Stimulated activated effector memory CD8-positive, alpha-beta T cell treated with anti-CD3 and anti-CD28 coated beads, Interleukin-12 subunit alpha, Interleukin-12 subunit beta, amount 100 ng/mL, for 72 hours (primary cell): Measurements from ENCODE around the gene TRIM28.

Experiments used
- ATAC-seq: fragments of 150-1000 bp; cut with Tn5 transposase; 2 replicates; pipeline ENCODE4 v1.10.0; 2021
- DNase-seq, 2 donors: peaks; one replicate each; pipeline ENCODE4 v3.0.0; 2021 to 2022; ENCODE audit warnings: low spot score in 2 of 2
- H3K27ac Mint-ChIP-seq: one replicate; pipeline ENCODE4 v1.8.0; 2022; ENCODE audit warnings: mild to moderate bottlenecking, mixed read lengths
- H3K36me3 Mint-ChIP-seq: one replicate; pipeline ENCODE4 v1.8.0; 2022; ENCODE audit warnings: mild to moderate bottlenecking, mixed read lengths
- H3K4me1 Mint-ChIP-seq: one replicate; pipeline ENCODE4 v1.8.0; 2022; ENCODE audit warnings: mixed read lengths
- H3K4me3 Mint-ChIP-seq: one replicate; pipeline ENCODE4 v1.8.0; 2022; ENCODE audit warnings: mild to moderate bottlenecking, mixed read lengths
- H3K9me3 Mint-ChIP-seq: one replicate; pipeline ENCODE4 v1.8.0; 2022; ENCODE audit warnings: mixed read lengths

TRIM28 gene

GRCh38 chr19:58515259-58515658, 28.6 kb upstream of the TRIM28 start:
- Mint-ChIP-seq H3K4me3 (peak overlapping the region; percentile 82), H3K27ac (peak overlapping the region; percentile 54), H3K36me3 (peaks cover 64% of the 10 kb centered on the region), H3K9me3 (no peaks in the 10 kb centered on the region), H3K4me1 (peaks cover 65% of the 10 kb centered on the region)
- no peak for DNase-seq
- ATAC-seq: no peak

GRCh38 chr19:58516246-58516836, 27.5 kb upstream of the TRIM28 start:
- ATAC-seq: no peak
- Mint-ChIP-seq H3K4me1 (peaks cover 69% of the 10 kb centered on the region), H3K9me3 (no peaks in the 10 kb centered on the region), H3K27ac (peak overlapping the region; percentile 54), H3K36me3 (peaks cover 64% of the 10 kb centered on the region), H3K4me3 (peak overlapping the region; percentile 82)
- no peak for DNase-seq

GRCh38 chr19:58516964-58517833, 26.7 kb upstream of the TRIM28 start:
- DNase-seq (no peak), ATAC-seq (no peak)
- H3K36me3 Mint-ChIP-seq: peaks cover 60% of the 10 kb centered on the region
- peak overlapping the region; percentile 98 for H3K4me3 Mint-ChIP-seq
- peaks cover 69% of the 10 kb centered on the region for H3K4me1 Mint-ChIP-seq
- H3K9me3 Mint-ChIP-seq: no peaks in the 10 kb centered on the region
- peak overlapping the region; percentile 99 for H3K27ac Mint-ChIP-seq

DNA sequence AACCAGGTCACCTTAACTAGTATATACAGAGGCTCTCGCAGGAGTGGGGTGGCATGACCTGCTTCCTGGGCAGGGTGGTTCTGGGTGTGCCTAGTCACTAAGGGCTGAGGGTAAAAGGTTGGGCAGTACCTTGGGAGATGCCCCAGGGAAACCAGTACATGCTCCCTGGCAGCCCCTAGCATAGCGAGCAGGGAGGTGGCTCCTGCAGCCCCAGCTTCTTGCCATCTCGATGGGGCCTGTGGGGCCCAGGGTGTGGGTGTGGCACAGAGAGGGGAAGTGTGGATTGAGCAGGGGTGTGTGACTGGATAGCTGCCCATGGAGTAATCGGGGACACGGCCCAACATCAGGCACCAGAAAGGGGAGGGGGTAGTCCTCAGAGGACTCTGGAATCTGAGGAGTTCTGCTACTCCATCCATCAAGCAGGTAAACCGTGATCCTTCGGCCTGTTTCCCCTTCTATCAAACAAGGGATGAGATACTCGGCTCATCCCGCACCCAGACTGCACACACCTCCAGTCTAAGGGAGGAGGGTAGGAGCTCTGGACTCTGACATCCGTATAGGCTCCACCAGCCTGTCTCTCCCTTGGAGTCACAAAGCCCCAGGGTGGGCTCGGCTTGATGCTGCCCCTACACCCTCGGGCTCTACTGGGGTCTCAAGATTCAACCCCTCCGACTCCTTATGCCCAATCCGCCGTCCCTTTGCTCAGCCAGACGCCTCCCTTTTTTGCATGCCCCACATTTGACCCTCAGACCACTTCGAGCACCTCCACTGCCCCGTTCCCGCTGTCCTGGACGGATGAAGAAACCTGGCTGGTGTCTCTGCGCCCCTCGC, 25.4 kb upstream of the TRIM28 start:
- Mint-ChIP-seq H3K9me3 (no peaks in the 10 kb centered on the region), H3K27ac (peak overlapping the region; percentile 99), H3K4me1 (peaks cover 61% of the 10 kb centered on the region), H3K36me3 (peaks cover 52% of the 10 kb centered on the region), H3K4me3 (peak overlapping the region; percentile 98)
- no peak for DNase-seq
- no peak for ATAC-seq

- peaks cover 46% of the 10 kb centered on the region for H3K36me3 Mint-ChIP-seq
- peak overlapping the region; percentile 99 for H3K27ac Mint-ChIP-seq
- no peak for DNase-seq
- H3K9me3 Mint-ChIP-seq: no peaks in the 10 kb centered on the region
- H3K4me3 Mint-ChIP-seq: peak overlapping the region; percentile 98
- H3K4me1 Mint-ChIP-seq: peaks cover 55% of the 10 kb centered on the region
- peak; percentile 16 for ATAC-seq
Measured at GRCh38 chr19:58519087-58519354, 24.8 kb upstream of the TRIM28 start.

DNA sequence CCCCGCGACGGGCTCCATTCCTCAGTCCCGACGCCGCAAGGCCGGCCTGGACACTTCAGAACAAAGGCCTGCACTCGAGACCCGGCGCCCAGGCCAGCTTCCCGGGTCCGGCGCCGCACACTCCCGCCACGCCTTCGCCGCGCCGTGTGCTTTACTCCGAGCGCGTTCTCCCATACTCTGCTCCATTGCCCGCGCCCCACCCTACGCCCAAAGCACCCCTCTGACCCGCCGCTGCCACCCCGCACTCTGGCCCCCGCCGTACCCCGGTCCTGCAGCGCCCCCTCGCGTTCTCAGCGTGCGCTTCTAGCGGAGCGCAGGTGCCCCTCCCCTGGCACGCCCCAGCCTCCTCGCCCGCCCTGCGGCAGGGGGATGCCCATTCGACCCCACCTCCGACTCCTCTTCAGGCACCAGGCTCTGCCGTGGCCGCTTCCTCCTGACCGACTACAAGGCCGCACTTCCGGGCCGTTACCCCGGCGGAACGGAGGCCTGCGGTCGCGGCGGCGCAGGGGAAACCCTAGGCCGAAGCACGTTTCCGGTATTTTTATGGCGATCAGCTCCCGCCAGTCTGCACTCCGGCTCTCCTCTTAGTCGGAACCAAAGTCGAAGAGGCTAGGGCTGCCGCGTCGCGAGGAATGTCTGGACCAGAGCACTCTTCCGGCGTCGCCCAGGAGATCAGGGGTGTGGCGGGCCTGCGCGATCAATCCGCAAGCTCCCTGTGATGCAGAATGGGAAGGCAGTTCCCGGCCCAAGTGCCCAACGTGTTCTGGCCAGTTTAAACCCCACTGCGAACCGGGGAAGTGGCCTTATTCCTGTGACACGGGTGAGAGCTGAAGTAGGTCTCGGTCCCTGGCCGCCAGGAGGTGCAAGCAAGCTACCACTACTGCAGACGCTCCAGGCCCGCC, 24.3 kb upstream of the TRIM28 start, which contains the start of gene ZBTB45:
Gene ZBTB45 (minus strand): TSS at position 456 of the 902 bp plus-strand sequence. CDS start 2,137 bp downstream, outside the sequence.
- peak; percentile 94 to 97 for DNase-seq
- Mint-ChIP-seq H3K9me3 (no peaks in the 10 kb centered on the region), H3K4me1 (peaks cover 49% of the 10 kb centered on the region), H3K27ac (peak within 1 kb of the TSS; percentile 99), H3K4me3 (peak within 1 kb of the TSS; percentile 98), H3K36me3 (peaks cover 40% of the 10 kb centered on the region)
- peak; percentile 89 for ATAC-seq

DNA sequence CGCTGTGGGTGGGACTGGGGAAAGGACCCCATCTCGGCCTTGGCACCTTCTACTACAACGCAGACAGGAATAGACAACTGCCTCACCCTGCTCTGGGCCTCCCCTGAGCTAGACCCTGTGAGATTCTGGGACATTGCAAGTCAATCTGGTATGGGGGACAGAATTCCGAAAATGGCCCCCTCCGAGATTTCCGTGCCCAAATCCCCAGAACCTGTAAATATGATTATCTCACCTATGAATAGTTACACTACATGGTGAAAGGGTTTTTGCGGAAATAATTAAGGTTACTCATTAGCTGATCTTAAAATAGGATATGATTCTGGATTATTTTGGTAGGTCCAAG, 23.6 kb upstream of the TRIM28 start:
- DNase-seq (no peak), ATAC-seq (no peak)
- Mint-ChIP-seq H3K27ac (peak overlapping the region; percentile 99), H3K4me1 (peaks cover 47% of the 10 kb centered on the region), H3K4me3 (peak overlapping the region; percentile 98), H3K9me3 (no peaks in the 10 kb centered on the region), H3K36me3 (peaks cover 34% of the 10 kb centered on the region)

DNA sequence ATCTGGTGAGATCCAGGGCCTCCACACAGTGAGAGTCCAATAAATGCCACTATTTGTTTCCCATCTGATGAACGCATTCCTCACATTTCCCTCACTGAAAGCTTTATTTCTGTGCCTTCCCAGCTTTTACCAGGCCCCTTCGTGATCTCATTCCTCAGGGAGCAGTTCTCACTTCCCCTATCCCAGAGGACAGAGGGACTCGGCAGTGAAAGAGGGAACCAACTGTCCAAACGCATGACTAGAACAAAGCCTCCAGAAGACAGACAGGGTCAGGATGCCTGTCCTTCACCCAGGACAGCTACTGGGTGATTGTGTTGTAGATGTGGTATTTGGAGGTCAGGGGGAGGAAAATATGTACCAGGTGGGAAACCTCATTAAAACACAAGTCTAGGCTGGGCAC, 22.2 kb upstream of the TRIM28 start:
- Mint-ChIP-seq H3K36me3 (peaks cover 20% of the 10 kb centered on the region), H3K4me3 (no peak overlapping the region), H3K27ac (no peak overlapping the region), H3K4me1 (peaks cover 36% of the 10 kb centered on the region), H3K9me3 (no peaks in the 10 kb centered on the region)
- DNase-seq (no peak), ATAC-seq (no peak)

GRCh38 chr19:58522709-58523108, 21.2 kb upstream of the TRIM28 start:
- Mint-ChIP-seq H3K36me3 (peaks cover 17% of the 10 kb centered on the region), H3K9me3 (no peaks in the 10 kb centered on the region), H3K4me1 (peaks cover 30% of the 10 kb centered on the region), H3K4me3 (no peak overlapping the region), H3K27ac (peak overlapping the region; percentile 90)
- ATAC-seq: no peak
- no peak for DNase-seq

DNA sequence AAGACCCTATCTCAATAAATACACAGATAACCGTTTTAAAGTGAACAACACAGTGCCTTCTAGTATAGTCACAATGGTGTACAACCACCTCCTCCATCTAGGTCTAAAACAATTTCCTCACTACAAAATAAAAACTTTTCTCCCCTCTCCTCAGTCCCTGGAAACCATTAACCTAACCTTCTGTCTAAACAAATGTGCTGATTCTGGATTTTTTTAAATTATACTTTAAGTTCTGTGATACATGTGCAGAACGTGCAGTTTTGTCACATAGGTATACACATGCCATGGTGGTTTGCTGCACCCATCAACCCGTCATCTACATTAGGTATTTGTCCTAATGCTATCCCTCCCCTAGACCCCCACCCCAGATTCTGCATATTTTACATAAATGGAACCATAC, 14.5 kb upstream of the TRIM28 start:
- H3K9me3 Mint-ChIP-seq: no peaks in the 10 kb centered on the region
- no peak for ATAC-seq
- H3K36me3 Mint-ChIP-seq: no peaks in the 10 kb centered on the region
- no peak overlapping the region for H3K4me3 Mint-ChIP-seq
- H3K4me1 Mint-ChIP-seq: no peaks in the 10 kb centered on the region
- no peak for DNase-seq
- H3K27ac Mint-ChIP-seq: no peak overlapping the region

GRCh38 chr19:58531034-58531840, 12.6 kb upstream of the TRIM28 start:
- ATAC-seq: no peak
- Mint-ChIP-seq H3K9me3 (no peaks in the 10 kb centered on the region), H3K36me3 (no peaks in the 10 kb centered on the region), H3K27ac (no peak overlapping the region), H3K4me1 (no peaks in the 10 kb centered on the region), H3K4me3 (no peak overlapping the region)
- no peak for DNase-seq

DNA sequence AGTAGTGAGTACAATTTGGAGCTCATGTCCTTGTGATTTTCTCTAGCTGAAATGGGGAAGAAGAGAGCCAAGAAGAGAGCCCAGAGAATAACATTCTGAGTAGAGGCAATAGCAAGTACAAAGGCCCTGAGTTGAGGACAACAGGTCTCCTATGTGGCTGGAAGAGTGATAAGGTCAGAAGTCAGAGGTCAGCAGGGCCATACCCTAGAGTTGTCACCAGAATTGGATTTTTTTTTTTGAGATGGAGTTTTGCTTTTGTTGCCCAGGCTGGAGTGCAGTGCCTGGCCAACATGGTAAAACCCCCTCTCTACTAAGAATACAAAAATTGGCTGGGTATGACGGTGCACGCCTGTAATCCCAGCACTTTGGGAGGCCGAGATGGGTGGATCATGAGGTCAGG, 8.0 kb upstream of the TRIM28 start:
- ATAC-seq: no peak

GRCh38 chr19:58536852-58537798, 6.7 kb upstream of the TRIM28 start:
- peaks cover 5% of the 10 kb centered on the region for H3K4me1 Mint-ChIP-seq

More for the DNA sequence above, 8.0 kb upstream of the TRIM28 start:
- H3K27ac Mint-ChIP-seq: no peak overlapping the region
- peaks cover 5% of the 10 kb centered on the region for H3K4me1 Mint-ChIP-seq
- DNase-seq: no peak
- H3K9me3 Mint-ChIP-seq: no peaks in the 10 kb centered on the region
- H3K36me3 Mint-ChIP-seq: no peaks in the 10 kb centered on the region
- no peak overlapping the region for H3K4me3 Mint-ChIP-seq

More at GRCh38 chr19:58536852-58537798, 6.7 kb upstream of the TRIM28 start:
- ATAC-seq (peak; percentile 13), DNase-seq (no peak)
- Mint-ChIP-seq H3K36me3 (no peaks in the 10 kb centered on the region), H3K27ac (no peak overlapping the region), H3K9me3 (no peaks in the 10 kb centered on the region), H3K4me3 (peak overlapping the region; percentile 66)
